BJ (cell line): ENCODE results near the gene PTPN7. TPM values are rescaled to one million over a fixed set of nuclear protein-coding genes. Genes with fewer than 3 reads are reported as not detected.
A peak's percentile ranks its signal among the peaks of the same experiment; 100 is the strongest.

Source experiments
- CTCF ChIA-PET: fragments of 350-600 bp; formaldehyde crosslinking; extraction: SDS; loops from one replicate; lab custom pipeline; 2021; ENCODE audit warnings: antibody characterized with exemption, inconsistent platforms; lab: Yijun Ruan, JAX
- POLR2A ChIA-PET: fragments of 300-600 bp; sonication (Branson Sonifier 250); formaldehyde crosslinking; extraction: SDS; loops from one replicate; lab custom pipeline; 2021; ENCODE audit warnings: antibody characterized with exemption; lab: Charles Lee
- DNase-seq: peaks from one replicate; pipeline ENCODE4 v3.0.0-alpha.2; 2011; ENCODE audit warnings: low read depth
- H3K27me3 ChIP-seq: 2 replicates; pipeline ENCODE4 v1.6.0; 2011; ENCODE audit warnings: low read length; ENCODE audit not compliant: control insufficient read depth, insufficient read depth
- H3K36me3 ChIP-seq: 2 replicates; pipeline ENCODE4 v1.5.1; 2011; ENCODE audit warnings: low read length; ENCODE audit not compliant: control insufficient read depth, insufficient read depth
- H3K4me3 ChIP-seq: 2 replicates; pipeline ENCODE4 v1.5.1; 2011; ENCODE audit warnings: low read depth, mild to moderate bottlenecking, control low read depth, low read length
- CTCF ChIP-seq: IDR thresholded peaks from 2 replicates; pipeline ENCODE4 v1.5.1; 2011; ENCODE audit warnings: low read depth, mild to moderate bottlenecking, control low read depth, inconsistent platforms, low read length, moderate library complexity; ENCODE audit not compliant: insufficient read depth
- polyA plus RNA-seq: library from polyadenylated mRNA; depleted of rRNA; stranded (reverse); fragments of >200 nt; gene quantifications from 2 replicates; pipeline ENCODE4 v1.2.3, GENCODE V29; 2011

Gene PTPN7
- polyA plus RNA-seq, 1 experiment: not detected

DNA sequence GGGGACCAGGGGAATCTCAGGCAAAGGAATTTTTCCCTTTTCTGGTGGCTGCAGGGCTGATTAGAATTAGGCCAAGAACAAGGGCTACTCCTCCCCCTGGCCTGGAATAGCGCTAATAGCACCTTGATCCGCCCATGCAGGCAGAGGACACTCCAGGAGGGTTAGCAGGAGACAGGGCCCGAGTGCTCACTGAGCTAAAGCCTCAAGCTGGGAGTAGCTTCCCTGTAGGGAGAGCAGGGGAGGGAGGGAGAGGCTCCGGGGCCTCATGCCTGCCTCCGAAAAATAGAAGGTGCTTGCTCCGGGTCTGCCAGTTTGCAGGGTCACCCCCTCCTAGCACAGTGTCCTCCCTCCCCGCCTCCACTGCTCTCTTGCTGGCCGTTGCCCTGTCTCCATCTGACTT lies 3.8 kb downstream of the PTPN7 start:
- peaks cover 8% of the 10 kb centered on the region for H3K27me3 ChIP-seq
- CTCF ChIA-PET: interaction anchor here (0.6 to 1.7 kb wide), 5 partner anchors 9 to 160 kb away, joined by 3 to 5 read pairs (median 5); partner anchors contain the start of gene ARL8A
- DNase-seq: no peak
- no peak overlapping the region for H3K4me3 ChIP-seq
- H3K36me3 ChIP-seq: no peaks in the 10 kb centered on the region
- TF ChIP-seq CTCF: no peak
- POLR2A ChIA-PET: no interaction called here

- no peak for TF ChIP-seq CTCF
- no peak for DNase-seq
- POLR2A ChIA-PET: no interaction called here
- CTCF ChIA-PET: interaction anchor here (0.7 to 2.6 kb wide), 9 partner anchors 8 to 161 kb away, joined by 3 to 10 read pairs (median 5); partner anchors contain the start of gene ARL8A
- Histone ChIP-seq H3K27me3 (peaks cover 9% of the 10 kb centered on the region; the same call in 1 of the 2 replicates), H3K36me3 (no peaks in the 10 kb centered on the region), H3K4me3 (no peak overlapping the region)
Measured at GRCh38 chr1:202155478-202156021, 4.9 kb downstream of the PTPN7 start.

DNA sequence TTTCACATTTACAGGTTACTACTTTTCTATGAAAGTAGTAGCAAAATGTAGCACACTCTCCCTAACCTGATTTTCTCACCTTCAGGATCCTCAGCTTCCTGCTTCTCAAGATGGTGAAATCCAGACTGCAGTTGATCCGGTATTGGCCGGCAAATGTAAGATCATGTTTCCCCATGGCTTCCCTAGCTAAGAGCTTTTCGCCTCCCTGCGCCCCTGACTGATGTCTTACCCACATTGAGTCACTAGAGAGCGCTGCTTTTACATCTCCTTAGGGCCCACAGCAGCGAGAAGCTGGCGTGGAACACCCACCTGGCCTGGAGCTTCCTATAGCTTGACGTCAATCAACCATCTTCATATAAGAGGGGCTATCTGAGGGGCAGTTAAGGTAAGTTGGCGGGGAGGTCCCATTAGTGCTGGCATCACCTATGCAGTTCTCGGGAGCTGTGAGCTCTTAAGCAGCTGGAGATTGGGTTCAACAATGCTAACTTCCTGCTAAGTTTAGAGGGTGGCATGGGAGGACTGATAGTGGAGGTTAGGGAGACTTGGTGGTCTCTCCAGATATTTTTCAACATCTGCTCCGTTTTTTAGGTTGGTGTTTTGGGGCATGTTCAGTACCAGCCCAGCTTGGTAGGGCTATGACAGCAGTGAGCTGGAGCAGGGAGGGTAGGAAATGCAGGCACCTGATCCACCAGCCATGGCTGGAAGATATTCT lies 5.5 kb downstream of the PTPN7 start:
- ChIA-PET POLR2A (no interaction called here), CTCF (interaction anchor here (0.7 to 2.6 kb wide), 13 partner anchors 9 to 564 kb away, joined by 3 to 10 read pairs (median 4); no protein-coding TSS in a partner anchor)
- peaks cover 9% of the 10 kb centered on the region; the same call in 1 of the 2 replicates for H3K27me3 ChIP-seq
- TF ChIP-seq CTCF: peak; percentile 60
- H3K4me3 ChIP-seq: no peak overlapping the region
- H3K36me3 ChIP-seq: no peaks in the 10 kb centered on the region
- DNase-seq: no peak

GRCh38 chr1:202154148-202154765 lies 6.1 kb downstream of the PTPN7 start:
- no peak overlapping the region for H3K4me3 ChIP-seq
- no peaks in the 10 kb centered on the region for H3K36me3 ChIP-seq
- no peak for DNase-seq
- TF ChIP-seq CTCF: no peak
- peaks cover 9% of the 10 kb centered on the region; the same call in 1 of the 2 replicates for H3K27me3 ChIP-seq
- POLR2A ChIA-PET: no interaction called here
- CTCF ChIA-PET: interaction anchor here (0.9 to 2.6 kb wide), 10 partner anchors 8 to 565 kb away, joined by 3 to 10 read pairs (median 4); no protein-coding TSS in a partner anchor

GRCh38 chr1:202153284-202153683 lies 7.1 kb downstream of the PTPN7 start:
- DNase-seq: no peak
- CTCF ChIA-PET: interaction anchor here (2.6 kb wide), 1 partner anchor 36 kb away, joined by 10 read pairs; no protein-coding TSS in a partner anchor
- Histone ChIP-seq H3K27me3 (peaks cover 9% of the 10 kb centered on the region; the same call in 1 of the 2 replicates), H3K4me3 (no peak overlapping the region), H3K36me3 (no peaks in the 10 kb centered on the region)
- no peak for TF ChIP-seq CTCF
- POLR2A ChIA-PET: no interaction called here
